H1 (cell line): Measurements from ENCODE around the gene ARPP21. TPM values are rescaled to one million over a fixed set of nuclear protein-coding genes. Genes with fewer than 3 reads are reported as not detected.

ENCODE experiments used
- CTCF ChIA-PET: fragments of 300-600 bp; sonication (Branson Sonifier 250); formaldehyde crosslinking; loops from one replicate; lab custom pipeline; 2021; ENCODE audit not compliant: partially characterized antibody; lab: Charles Lee
- POLR2A ChIA-PET: fragments of 300-600 bp; sonication (Branson Sonifier 250); formaldehyde crosslinking; loops from one replicate; lab custom pipeline; 2021; ENCODE audit warnings: inconsistent platforms; ENCODE audit not compliant: partially characterized antibody; lab: Charles Lee
- DNase-seq, 2 experiments: peaks; one replicate each; pipeline versions ENCODE4 v3.0.0 to v3.0.0-alpha.2; 2010 to 2022; ENCODE audit warnings: low spot score in 2 of 2, low read depth in 1 of 2, mixed read lengths in 1 of 2
- FAIRE-seq: peaks from 2 replicates; lab custom pipeline; 2011; peaks lifted over from hg19 to GRCh38; lab: Jason Lieb, UNC
- H2AFZ ChIP-seq: 2 replicates; pipeline ENCODE4 v1.8.1; 2012; ENCODE audit warnings: low read length, inconsistent platforms
- H2AK5ac ChIP-seq: 2 replicates; pipeline ENCODE4 v1.6.1; 2013; ENCODE audit warnings: low read depth, low read length
- H2BK120ac ChIP-seq: replicated peaks from 2 replicates; pipeline ENCODE3; 2013; ENCODE audit warnings: low read depth, low read length, inconsistent platforms
- H2BK12ac ChIP-seq: 2 replicates; pipeline ENCODE4 v1.6.1; 2013; ENCODE audit warnings: low read depth, low read length
- H2BK15ac ChIP-seq: 2 replicates; pipeline ENCODE4 v1.6.1; 2013; ENCODE audit warnings: low read length
- H2BK20ac ChIP-seq: 2 replicates; pipeline ENCODE4 v1.6.1; 2013; ENCODE audit warnings: low read length
- H2BK5ac ChIP-seq: 2 replicates; pipeline ENCODE4 v1.6.1; 2013; ENCODE audit warnings: low read depth, low read length
- H3K14ac ChIP-seq: 2 replicates; pipeline ENCODE4 v1.6.1; 2013; ENCODE audit warnings: inconsistent platforms; ENCODE audit not compliant: insufficient read length
- H3K18ac ChIP-seq: 2 replicates; pipeline ENCODE4 v1.6.1; 2013; ENCODE audit warnings: low read length; ENCODE audit errors: extremely low read depth
- H3K23ac ChIP-seq: 2 replicates; pipeline ENCODE4 v1.6.1; 2013; ENCODE audit warnings: inconsistent platforms; ENCODE audit not compliant: insufficient read length
- H3K23me2 ChIP-seq: 2 replicates; pipeline ENCODE4 v1.6.1; 2013; ENCODE audit warnings: low read depth, low read length
- H3K27ac ChIP-seq: 2 replicates; pipeline ENCODE4 v1.6.1; 2011; ENCODE audit warnings: low read depth, low read length, inconsistent platforms
- H3K27me3 ChIP-seq, 4 experiments: replicated peaks in 1 of 4; 1 replicate in 1 of 4; 2 replicates in 3 of 4; pipeline versions ENCODE4 v1.6.1 to v1.8.1; 2011 to 2013; ENCODE audit warnings: low read length in 3 of 4, mild to moderate bottlenecking in 3 of 4, inconsistent platforms in 2 of 4, mixed read lengths in 2 of 4, moderate library complexity in 1 of 4; ENCODE audit not compliant: control insufficient read depth in 3 of 4, insufficient read depth in 3 of 4; ENCODE audit errors: extremely low read depth in 1 of 4
- H3K36me3 ChIP-seq, 4 experiments: 2 replicates each; pipeline versions ENCODE4 v1.6.1 to v1.8.1; 2011 to 2013; ENCODE audit warnings: mild to moderate bottlenecking in 4 of 4, low read length in 3 of 4, moderate library complexity in 2 of 4, control low read depth in 1 of 4, inconsistent platforms in 1 of 4; ENCODE audit not compliant: insufficient read depth in 4 of 4, control insufficient read depth in 2 of 4
- H3K4ac ChIP-seq: replicated peaks from 2 replicates; pipeline ENCODE3; 2013; ENCODE audit warnings: low read length, low read depth, mixed read lengths, inconsistent platforms; ENCODE audit not compliant: insufficient read length
- H3K4me1 ChIP-seq, 4 experiments: replicated peaks in 1 of 4; 1 replicate in 1 of 4; 2 replicates in 3 of 4; pipeline versions ENCODE4 v1.6.1 to v1.8.1; 2011 to 2013; ENCODE audit warnings: low read length in 3 of 4, inconsistent platforms in 2 of 4, mixed read lengths in 1 of 4; ENCODE audit not compliant: insufficient read depth in 4 of 4, control insufficient read depth in 3 of 4
- H3K4me2 ChIP-seq, 2 experiments: 2 replicates each; pipeline versions ENCODE4 v1.6.1 to v1.8.1; 2011 to 2013; ENCODE audit warnings: low read depth in 2 of 2, low read length in 2 of 2, control low read depth in 1 of 2, inconsistent platforms in 1 of 2, mild to moderate bottlenecking in 1 of 2; ENCODE audit not compliant: insufficient read depth in 1 of 2
- H3K4me3 ChIP-seq, 4 experiments: fragments of 200-600, 300-600 bp in 1 of 4; sonication (generic), shearing (Covaris generic), sonication (Bioruptor Twin) in 1 of 4; 2 replicates each; pipeline versions ENCODE4 v1.5.1 to v1.8.1; 2011 to 2016; ENCODE audit warnings: low read length in 4 of 4, low read depth in 3 of 4, control low read depth in 2 of 4, inconsistent platforms in 2 of 4, mild to moderate bottlenecking in 2 of 4, mixed read lengths in 1 of 4, moderate library complexity in 1 of 4; ENCODE audit not compliant: insufficient read depth in 2 of 4; ENCODE audit errors: extremely low read depth in 1 of 4
- H3K56ac ChIP-seq: replicated peaks from 2 replicates; pipeline ENCODE3; 2013; ENCODE audit warnings: low read depth, mild to moderate bottlenecking, mixed read lengths, low read length, inconsistent platforms; ENCODE audit not compliant: insufficient read length
- H3K79me1 ChIP-seq: 2 replicates; pipeline ENCODE4 v1.6.1; 2013; ENCODE audit warnings: low read depth, low read length, control low read depth
- H3K79me2 ChIP-seq, 2 experiments: 2 replicates each; pipeline versions ENCODE4 v1.6.1 to v1.8.1; 2012 to 2013; ENCODE audit warnings: low read length in 2 of 2, mild to moderate bottlenecking in 2 of 2, inconsistent platforms in 1 of 2; ENCODE audit not compliant: insufficient read depth in 2 of 2, control insufficient read depth in 1 of 2
- H3K9ac ChIP-seq, 4 experiments: replicated peaks in 1 of 4; 1 replicate in 1 of 4; 2 replicates in 3 of 4; pipeline versions ENCODE4 v1.6.1 to v1.8.1; 2011 to 2013; ENCODE audit warnings: low read depth in 3 of 4, low read length in 3 of 4, control low read depth in 2 of 4, mild to moderate bottlenecking in 2 of 4, moderate library complexity in 2 of 4, inconsistent platforms in 1 of 4; ENCODE audit errors: extremely low read depth in 1 of 4
- H3K9me3 ChIP-seq, 2 experiments: 2 replicates each; pipeline versions ENCODE4 v1.6.1 to v1.8.1; 2012 to 2013; ENCODE audit warnings: mild to moderate bottlenecking in 2 of 2, moderate library complexity in 2 of 2, control low read depth in 1 of 2, inconsistent platforms in 1 of 2, low read depth in 1 of 2, low read length in 1 of 2, mixed read lengths in 1 of 2; ENCODE audit not compliant: insufficient read depth in 2 of 2
- H4K20me1 ChIP-seq, 2 experiments: replicated peaks in 1 of 2; 2 replicates each; pipeline versions ENCODE3 to v1.8.1; 2011 to 2013; ENCODE audit warnings: inconsistent platforms in 2 of 2, low read length in 2 of 2, mild to moderate bottlenecking in 1 of 2; ENCODE audit not compliant: insufficient read depth in 2 of 2, control insufficient read depth in 1 of 2
- H4K5ac ChIP-seq: 2 replicates; pipeline ENCODE4 v1.6.1; 2013; ENCODE audit warnings: low read length, low read depth, mixed read lengths, inconsistent platforms; ENCODE audit not compliant: insufficient read length
- H4K8ac ChIP-seq: 2 replicates; pipeline ENCODE4 v1.8.0; 2013; ENCODE audit warnings: mild to moderate bottlenecking, moderate library complexity, low read length, inconsistent platforms; ENCODE audit not compliant: insufficient read depth; ENCODE audit errors: extremely low read depth
- H4K91ac ChIP-seq: replicated peaks from 2 replicates; pipeline ENCODE3; 2013; ENCODE audit warnings: low read length, mixed read lengths, inconsistent platforms; ENCODE audit not compliant: insufficient read length
- NRF1 ChIP-seq: IDR thresholded peaks from 2 replicates; pipeline ENCODE4 v1.6.1; 2011; ENCODE audit warnings: mild to moderate bottlenecking, low read depth, low read length, improper control_type of control experiment
- WGBS, 2 experiments: shearing (Covaris generic) in 1 of 2; methylation state at CpG; one replicate each; pipeline versions ENCODE4 v1.1.6 to v1.1.7; 2013 to 2015; ENCODE audit warnings: low lambda C conversion rate in 2 of 2, mixed read lengths in 2 of 2, inconsistent platforms in 1 of 2, low coverage in 1 of 2, missing lambda C conversion rate in 1 of 2; ENCODE audit not compliant: insufficient replicate concordance in 2 of 2, insufficient coverage in 1 of 2, insufficient read length in 1 of 2; ENCODE audit errors: extremely low coverage in 1 of 2, missing lambda C conversion rate in 1 of 2; 5-methylcytosine and 5-hydroxymethylcytosine counted together
- polyA plus RNA-seq, 7 experiments: library from polyadenylated mRNA; depleted of rRNA in 3 of 7; stranded (reverse) in 5 of 7; unstranded in 2 of 7; fragments of >200 nt in 5 of 7; fragments of 200-250 nt in 2 of 7; gene quantifications; 1 replicate in 5 of 7; 2 replicates in 1 of 7; 4 replicates in 1 of 7; pipeline versions ENCODE4 v1.2.1 to v1.2.3, GENCODE V29; 2011 to 2013; ENCODE audit warnings: missing spikeins in 2 of 7, mixed read lengths in 2 of 7
- total RNA-seq: library from RNA; stranded (reverse); fragmentation: NEBNext Ultra II Directional; extraction: Animal tissue kit (Norgen Biotek cat#: 25700); gene quantifications from 2 replicates; pipeline ENCODE4 v1.2.1, GENCODE V29; 2021

The ARPP21 gene
- total and polyA plus RNA-seq, 2 of the 8 experiments (the other 6 are each of a cell fraction or from before 2014, with no cell fraction given), result not detected

DNA sequence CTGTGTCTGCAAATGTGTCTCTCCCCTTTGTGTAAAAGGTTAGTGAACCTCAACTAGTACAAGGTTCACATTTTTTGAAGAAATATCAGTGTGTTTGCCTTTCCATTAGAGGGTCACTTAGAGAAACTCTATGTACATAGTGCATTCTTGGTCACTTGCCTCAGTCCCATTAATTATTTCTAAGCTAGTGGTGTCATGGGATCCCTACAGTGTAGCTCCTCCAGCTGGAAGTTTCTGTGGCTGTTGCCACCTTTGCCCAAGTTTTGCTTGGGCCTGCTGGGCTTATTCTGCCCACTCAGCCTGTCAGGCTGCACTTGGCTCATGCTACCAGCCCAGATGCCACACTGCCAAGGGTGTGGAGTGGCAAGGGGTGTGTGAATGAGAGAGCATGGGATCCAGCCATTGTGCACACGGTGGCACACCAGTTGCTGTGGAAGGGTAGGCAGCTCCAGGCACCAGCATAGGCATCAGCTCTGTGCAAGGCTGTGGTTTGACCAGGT lies 161.7 kb downstream of the ARPP21 start:
- no peaks in the 10 kb centered on the region for H3K79me2 ChIP-seq
- H3K27ac ChIP-seq, result no peak overlapping the region
- H3K4ac ChIP-seq, result no peak overlapping the region
- H2BK5ac ChIP-seq, result no peak overlapping the region
- no peak overlapping the region for H2BK15ac ChIP-seq
- H2AFZ ChIP-seq, result no peak overlapping the region
- H3K4me3 ChIP-seq, result no peak overlapping the region
- H4K91ac ChIP-seq, result no peak overlapping the region
- no peaks in the 10 kb centered on the region for H3K36me3 ChIP-seq
- no peaks in the 10 kb centered on the region for H4K20me1 ChIP-seq
- H3K23me2 ChIP-seq, result no peaks in the 10 kb centered on the region
- CTCF ChIA-PET, result interaction anchor here (1.4 kb wide), 1 partner anchor 10 kb away, joined by 6 read pairs; no protein-coding TSS in a partner anchor
- WGBS, 2 experiments, result 100% methylated on average over 1 of the region's 1 CpG; no CpG with 5 or more reads in 1 of the 2 experiments
- no peak overlapping the region for H2BK20ac ChIP-seq
- no peaks in the 10 kb centered on the region; a peak in 1 of 4 replicates for H3K9me3 ChIP-seq
- POLR2A ChIA-PET, result interaction anchor here (0.5 kb wide), 1 partner anchor 1966 kb away, joined by 3 read pairs; no protein-coding TSS in a partner anchor
- no peak overlapping the region for H4K5ac ChIP-seq
- H3K4me1 ChIP-seq, result no peaks in the 10 kb centered on the region
- no peak overlapping the region for H3K18ac ChIP-seq
- DNase-seq (no peak), FAIRE-seq (no peak)
- H2AK5ac ChIP-seq, result no peak overlapping the region
- H2BK12ac ChIP-seq, result no peak overlapping the region
- no peak overlapping the region for H3K14ac ChIP-seq
- H3K4me2 ChIP-seq, result no peak overlapping the region
- H3K56ac ChIP-seq, result no peak overlapping the region
- no peaks in the 10 kb centered on the region for H3K79me1 ChIP-seq
- no peak overlapping the region for H3K23ac ChIP-seq
- H3K9ac ChIP-seq, result no peak overlapping the region
- H3K27me3 ChIP-seq, result no peaks in the 10 kb centered on the region
- no peak overlapping the region for H2BK120ac ChIP-seq
- H4K8ac ChIP-seq, result no peak overlapping the region
- TF ChIP-seq NRF1, result no peak
